ENCODE measurements around the gene GALR2.

- no peak for TF ChIP-seq CTCF (IDR thresholded peaks at IDR 0.05; ENCODE audit: insufficient read depth, low read depth, low read length)
- TF ChIP-seq EZH2 (IDR thresholded peaks at IDR 0.05; ENCODE audit: insufficient read depth, low read length): no peak
Measured at GRCh38 chr17:76086384-76086783, 11.8 kb downstream of the GALR2 start.
